HepG2 (cell line): ENCODE results near the gene TRIM27. TPM values are rescaled to one million over a fixed set of nuclear protein-coding genes. Genes with fewer than 3 reads are reported as not detected.

ENCODE experiments used
- HDAC1 ChIP-seq: sonication (generic); formaldehyde crosslinking; IDR thresholded peaks from 2 replicates; pipeline ENCODE4 v1.5.1; 2020; ENCODE audit warnings: mild to moderate bottlenecking, missing genetic modification reagents
- HNRNPH1 ChIP-seq: fragments of 200-400 bp; formaldehyde crosslinking; optimal IDR thresholded peaks from 2 replicates; pipeline ENCODE3; 2017; ENCODE audit warnings: mild to moderate bottlenecking, low read depth, low read length
- MAZ ChIP-seq, 2 experiments: sonication (generic) in 1 of 2; formaldehyde crosslinking in 1 of 2; IDR thresholded peaks; 2 replicates each; pipeline versions ENCODE4 v1.5.0 to v1.6.1; 2012 to 2020; ENCODE audit warnings: low read depth in 2 of 2, mild to moderate bottlenecking in 2 of 2, borderline replicate concordance in 1 of 2, improper control_type of control experiment in 1 of 2, low read length in 1 of 2, missing genetic modification reagents in 1 of 2, moderate library complexity in 1 of 2
- MED8 ChIP-seq: sonication (generic); formaldehyde crosslinking; IDR thresholded peaks from 2 replicates; pipeline ENCODE4 v1.8.1; 2023; ENCODE audit warnings: mild to moderate bottlenecking, missing genetic modification reagents; ENCODE audit not compliant: insufficient replicate concordance
- NR2F2 ChIP-seq: IDR thresholded peaks from 2 replicates; pipeline ENCODE4 v1.6.1; 2012; ENCODE audit warnings: low read depth, inconsistent platforms, borderline replicate concordance
- ZBTB7B ChIP-seq: sonication (generic); formaldehyde crosslinking; IDR thresholded peaks from 2 replicates; pipeline ENCODE4 v1.4.0; 2020; ENCODE audit warnings: missing genetic modification reagents
- ZNF615 ChIP-seq: sonication (generic); formaldehyde crosslinking; IDR thresholded peaks from 2 replicates; pipeline ENCODE4 v1.5.0; 2020; ENCODE audit warnings: mild to moderate bottlenecking, missing genetic modification reagents, borderline replicate concordance
- polyA plus RNA-seq, 8 experiments: library from polyadenylated mRNA; depleted of rRNA in 3 of 8; stranded (reverse) in 7 of 8; unstranded in 1 of 8; fragments of >200 nt; fragmentation: Illumina TruSeq in 4 of 8; extraction: Trizol in 4 of 8; gene quantifications; 2 replicates each; pipeline versions ENCODE4 v1.2.1 to v1.2.3, GENCODE V29; 2011 to 2016; ENCODE audit warnings: low read depth in 4 of 8, missing spikeins in 1 of 8, mixed read lengths in 1 of 8; ENCODE audit not compliant: insufficient read depth in 1 of 8
- total RNA-seq, 5 experiments: library from RNA; depleted of rRNA; stranded (reverse); fragments of >200 nt; fragmentation: Illumina TruSeq; extraction: Trizol; gene quantifications; 2 replicates each; pipeline ENCODE4 v1.2.3, GENCODE V29; 2016; ENCODE audit warnings: low read depth in 1 of 5
- TF ChIP-seq, protein P1 (sequence below): sonication (generic); formaldehyde crosslinking; IDR thresholded peaks from 2 replicates; pipeline ENCODE4 v1.4.0; 2020; ENCODE audit warnings: missing genetic modification reagents
- TF ChIP-seq, protein P2 (sequence below): sonication (generic); formaldehyde crosslinking; IDR thresholded peaks from 2 replicates; pipeline ENCODE4; 2020; ENCODE audit warnings: missing genetic modification reagents, mild to moderate bottlenecking, borderline replicate concordance
- TF ChIP-seq, protein P3 (sequence below): sonication (generic); formaldehyde crosslinking; conservative IDR thresholded peaks from 2 replicates; pipeline ENCODE4 v1.8.1; 2023; ENCODE audit warnings: missing genetic modification reagents
- TF ChIP-seq, protein P4 (sequence below): sonication (generic); formaldehyde crosslinking; IDR thresholded peaks from 2 replicates; pipeline ENCODE4 v1.8.1; 2023; ENCODE audit warnings: mild to moderate bottlenecking, moderate library complexity, missing genetic modification reagents
- TF ChIP-seq, protein P5 (sequence below): IDR thresholded peaks from 2 replicates; pipeline ENCODE4 v1.6.1; 2016; ENCODE audit warnings: mild to moderate bottlenecking
- TF ChIP-seq, protein P6 (sequence below), 2 experiments: IDR thresholded peaks; 2 replicates each; pipeline ENCODE4 v1.6.1; 2011 to 2012; ENCODE audit warnings: low read length in 2 of 2, borderline replicate concordance in 1 of 2, low read depth in 1 of 2, mild to moderate bottlenecking in 1 of 2, moderate library complexity in 1 of 2

Gene TRIM27
- total and polyA plus RNA-seq, 2 of the 13 experiments (the other 11 are each of a cell fraction or from before 2014, with no cell fraction given) = 88.6 to 112 TPM

DNA sequence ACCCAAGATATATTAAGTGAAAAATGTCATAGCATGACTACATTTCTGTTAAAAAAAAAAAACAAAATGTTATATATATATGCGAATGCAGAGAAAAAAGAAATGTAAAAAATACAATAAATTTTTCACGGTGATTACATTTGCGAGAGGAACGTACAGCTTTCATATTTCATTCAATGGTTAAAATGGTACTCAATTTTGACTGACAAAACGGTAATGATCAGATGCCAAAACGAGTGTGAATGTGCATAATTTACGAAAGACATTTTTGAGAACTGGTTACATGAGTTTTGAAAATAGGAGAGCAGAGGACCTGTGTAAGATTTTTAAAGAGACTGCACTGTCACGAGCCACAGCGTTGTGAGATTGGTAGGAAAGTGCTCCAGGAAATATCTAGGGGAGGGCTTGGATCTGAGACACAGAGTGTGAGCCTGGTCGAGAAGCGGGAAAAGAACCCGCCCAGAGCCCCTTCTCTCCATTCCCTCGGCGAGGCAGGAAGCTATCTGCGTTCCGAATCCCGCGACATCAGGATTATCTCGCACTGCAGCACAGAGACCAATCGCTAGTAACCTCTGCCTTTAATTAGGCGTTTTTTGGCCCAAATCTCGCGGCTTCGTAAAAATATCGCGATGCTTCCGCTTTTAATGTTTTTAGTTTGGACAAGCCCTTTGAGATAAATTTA, 28.5 kb downstream of the TRIM27 start (continued):
- TF ChIP-seq, protein P1, sequence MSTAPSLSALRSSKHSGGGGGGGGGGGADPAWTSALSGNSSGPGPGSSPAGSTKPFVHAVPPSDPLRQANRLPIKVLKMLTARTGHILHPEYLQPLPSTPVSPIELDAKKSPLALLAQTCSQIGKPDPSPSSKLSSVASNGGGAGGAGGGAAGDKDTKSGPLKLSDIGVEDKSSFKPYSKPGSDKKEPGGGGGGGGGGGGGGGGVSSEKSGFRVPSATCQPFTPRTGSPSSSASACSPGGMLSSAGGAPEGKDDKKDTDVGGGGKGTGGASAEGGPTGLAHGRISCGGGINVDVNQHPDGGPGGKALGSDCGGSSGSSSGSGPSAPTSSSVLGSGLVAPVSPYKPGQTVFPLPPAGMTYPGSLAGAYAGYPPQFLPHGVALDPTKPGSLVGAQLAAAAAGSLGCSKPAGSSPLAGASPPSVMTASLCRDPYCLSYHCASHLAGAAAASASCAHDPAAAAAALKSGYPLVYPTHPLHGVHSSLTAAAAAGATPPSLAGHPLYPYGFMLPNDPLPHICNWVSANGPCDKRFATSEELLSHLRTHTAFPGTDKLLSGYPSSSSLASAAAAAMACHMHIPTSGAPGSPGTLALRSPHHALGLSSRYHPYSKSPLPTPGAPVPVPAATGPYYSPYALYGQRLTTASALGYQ (CRISPR knock-in tag) = peak; percentile 24; the same call in 1 of the 2 replicates
- TF ChIP-seq MED8 (CRISPR knock-in tag) (peak; percentile 35), HDAC1 (CRISPR knock-in tag) (peak; percentile 17; the same call in 1 of the 2 replicates), MAZ (IDR thresholded peaks at IDR 0.05; ENCODE audit: borderline replicate concordance, low read depth, low read length) (no peak), MAZ (CRISPR knock-in tag; IDR thresholded peaks at IDR 0.05; ENCODE audit: low read depth) (no peak; the same call in 1 of the 2 replicates), NR2F2 (no peak), HNRNPH1 (peak; percentile 81), ZBTB7B (CRISPR knock-in tag) (0 out of 2 replicates have a peak, but pooled peaks have one; percentile 25), ZNF615 (CRISPR knock-in tag) (0 out of 2 replicates have a peak, but pooled peaks have one; percentile 25)
- TF ChIP-seq, protein P2, sequence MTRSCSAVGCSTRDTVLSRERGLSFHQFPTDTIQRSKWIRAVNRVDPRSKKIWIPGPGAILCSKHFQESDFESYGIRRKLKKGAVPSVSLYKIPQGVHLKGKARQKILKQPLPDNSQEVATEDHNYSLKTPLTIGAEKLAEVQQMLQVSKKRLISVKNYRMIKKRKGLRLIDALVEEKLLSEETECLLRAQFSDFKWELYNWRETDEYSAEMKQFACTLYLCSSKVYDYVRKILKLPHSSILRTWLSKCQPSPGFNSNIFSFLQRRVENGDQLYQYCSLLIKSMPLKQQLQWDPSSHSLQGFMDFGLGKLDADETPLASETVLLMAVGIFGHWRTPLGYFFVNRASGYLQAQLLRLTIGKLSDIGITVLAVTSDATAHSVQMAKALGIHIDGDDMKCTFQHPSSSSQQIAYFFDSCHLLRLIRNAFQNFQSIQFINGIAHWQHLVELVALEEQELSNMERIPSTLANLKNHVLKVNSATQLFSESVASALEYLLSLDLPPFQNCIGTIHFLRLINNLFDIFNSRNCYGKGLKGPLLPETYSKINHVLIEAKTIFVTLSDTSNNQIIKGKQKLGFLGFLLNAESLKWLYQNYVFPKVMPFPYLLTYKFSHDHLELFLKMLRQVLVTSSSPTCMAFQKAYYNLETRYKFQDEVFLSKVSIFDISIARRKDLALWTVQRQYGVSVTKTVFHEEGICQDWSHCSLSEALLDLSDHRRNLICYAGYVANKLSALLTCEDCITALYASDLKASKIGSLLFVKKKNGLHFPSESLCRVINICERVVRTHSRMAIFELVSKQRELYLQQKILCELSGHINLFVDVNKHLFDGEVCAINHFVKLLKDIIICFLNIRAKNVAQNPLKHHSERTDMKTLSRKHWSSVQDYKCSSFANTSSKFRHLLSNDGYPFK (CRISPR knock-in tag) = peak; percentile 91
- TF ChIP-seq, protein P3, sequence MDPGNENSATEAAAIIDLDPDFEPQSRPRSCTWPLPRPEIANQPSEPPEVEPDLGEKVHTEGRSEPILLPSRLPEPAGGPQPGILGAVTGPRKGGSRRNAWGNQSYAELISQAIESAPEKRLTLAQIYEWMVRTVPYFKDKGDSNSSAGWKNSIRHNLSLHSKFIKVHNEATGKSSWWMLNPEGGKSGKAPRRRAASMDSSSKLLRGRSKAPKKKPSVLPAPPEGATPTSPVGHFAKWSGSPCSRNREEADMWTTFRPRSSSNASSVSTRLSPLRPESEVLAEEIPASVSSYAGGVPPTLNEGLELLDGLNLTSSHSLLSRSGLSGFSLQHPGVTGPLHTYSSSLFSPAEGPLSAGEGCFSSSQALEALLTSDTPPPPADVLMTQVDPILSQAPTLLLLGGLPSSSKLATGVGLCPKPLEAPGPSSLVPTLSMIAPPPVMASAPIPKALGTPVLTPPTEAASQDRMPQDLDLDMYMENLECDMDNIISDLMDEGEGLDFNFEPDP (CRISPR knock-in tag) = 0 out of 2 replicates have a peak, but pooled peaks have one; percentile 56
- TF ChIP-seq, protein P4, sequence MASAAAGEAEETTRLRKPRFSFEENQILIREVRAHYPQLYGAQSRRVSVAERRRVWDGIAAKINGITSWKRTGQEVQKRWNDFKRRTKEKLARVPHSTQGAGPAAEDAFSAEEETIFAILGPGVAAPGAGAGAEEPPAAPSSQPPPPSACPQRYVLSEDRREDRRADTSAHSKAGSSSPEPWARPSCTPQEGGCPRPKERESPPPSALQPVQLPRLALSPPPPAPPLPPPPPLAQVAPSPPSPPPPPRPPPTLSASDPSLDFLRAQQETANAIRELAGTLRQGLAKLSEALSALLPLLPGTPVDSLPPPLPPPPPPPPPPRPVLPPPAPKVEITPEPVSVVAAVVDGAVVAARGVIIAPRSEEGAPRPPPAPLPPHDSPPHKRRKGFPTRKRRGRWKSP = 0 out of 2 replicates have a peak, but pooled peaks have one; percentile 35
- TF ChIP-seq, protein P5, sequence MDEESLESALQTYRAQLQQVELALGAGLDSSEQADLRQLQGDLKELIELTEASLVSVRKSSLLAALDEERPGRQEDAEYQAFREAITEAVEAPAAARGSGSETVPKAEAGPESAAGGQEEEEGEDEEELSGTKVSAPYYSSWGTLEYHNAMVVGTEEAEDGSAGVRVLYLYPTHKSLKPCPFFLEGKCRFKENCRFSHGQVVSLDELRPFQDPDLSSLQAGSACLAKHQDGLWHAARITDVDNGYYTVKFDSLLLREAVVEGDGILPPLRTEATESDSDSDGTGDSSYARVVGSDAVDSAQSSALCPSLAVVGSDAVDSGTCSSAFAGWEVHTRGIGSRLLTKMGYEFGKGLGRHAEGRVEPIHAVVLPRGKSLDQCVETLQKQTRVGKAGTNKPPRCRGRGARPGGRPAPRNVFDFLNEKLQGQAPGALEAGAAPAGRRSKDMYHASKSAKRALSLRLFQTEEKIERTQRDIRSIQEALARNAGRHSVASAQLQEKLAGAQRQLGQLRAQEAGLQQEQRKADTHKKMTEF (CRISPR knock-in tag) = no peak; the same call in 1 of the 2 replicates
- TF ChIP-seq, protein P6, sequence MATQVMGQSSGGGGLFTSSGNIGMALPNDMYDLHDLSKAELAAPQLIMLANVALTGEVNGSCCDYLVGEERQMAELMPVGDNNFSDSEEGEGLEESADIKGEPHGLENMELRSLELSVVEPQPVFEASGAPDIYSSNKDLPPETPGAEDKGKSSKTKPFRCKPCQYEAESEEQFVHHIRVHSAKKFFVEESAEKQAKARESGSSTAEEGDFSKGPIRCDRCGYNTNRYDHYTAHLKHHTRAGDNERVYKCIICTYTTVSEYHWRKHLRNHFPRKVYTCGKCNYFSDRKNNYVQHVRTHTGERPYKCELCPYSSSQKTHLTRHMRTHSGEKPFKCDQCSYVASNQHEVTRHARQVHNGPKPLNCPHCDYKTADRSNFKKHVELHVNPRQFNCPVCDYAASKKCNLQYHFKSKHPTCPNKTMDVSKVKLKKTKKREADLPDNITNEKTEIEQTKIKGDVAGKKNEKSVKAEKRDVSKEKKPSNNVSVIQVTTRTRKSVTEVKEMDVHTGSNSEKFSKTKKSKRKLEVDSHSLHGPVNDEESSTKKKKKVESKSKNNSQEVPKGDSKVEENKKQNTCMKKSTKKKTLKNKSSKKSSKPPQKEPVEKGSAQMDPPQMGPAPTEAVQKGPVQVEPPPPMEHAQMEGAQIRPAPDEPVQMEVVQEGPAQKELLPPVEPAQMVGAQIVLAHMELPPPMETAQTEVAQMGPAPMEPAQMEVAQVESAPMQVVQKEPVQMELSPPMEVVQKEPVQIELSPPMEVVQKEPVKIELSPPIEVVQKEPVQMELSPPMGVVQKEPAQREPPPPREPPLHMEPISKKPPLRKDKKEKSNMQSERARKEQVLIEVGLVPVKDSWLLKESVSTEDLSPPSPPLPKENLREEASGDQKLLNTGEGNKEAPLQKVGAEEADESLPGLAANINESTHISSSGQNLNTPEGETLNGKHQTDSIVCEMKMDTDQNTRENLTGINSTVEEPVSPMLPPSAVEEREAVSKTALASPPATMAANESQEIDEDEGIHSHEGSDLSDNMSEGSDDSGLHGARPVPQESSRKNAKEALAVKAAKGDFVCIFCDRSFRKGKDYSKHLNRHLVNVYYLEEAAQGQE (IDR thresholded peaks at IDR 0.05; ENCODE audit: borderline replicate concordance in 1 of 2, low read depth in 1 of 2, low read length in 2 of 2) = peak in 1 of 2 experiments; percentile 75; a peak in 1 of 4 replicates
